ENCODE results near the gene ARHGAP45. TPM values are rescaled to one million over a fixed set of nuclear protein-coding genes. Genes with fewer than 3 reads are reported as not detected.
A peak's percentile ranks its signal among the peaks of the same experiment; 100 is the strongest.

Gene ARHGAP45
- total and polyA plus RNA-seq, 9 of the 15 experiments (the other 6 are each of a cell fraction or from before 2014, with no cell fraction given) = 0.08 to 22.1 (median 4.2) TPM

GRCh38 chr19:1073063-1073955, 6.3 kb downstream of the ARHGAP45 start (continued):
- peak in 1 of 2 experiments; percentile 43; a peak in 1 of 4 replicates for TF ChIP-seq RCOR1 (IDR thresholded peaks at IDR 0.05; ENCODE audit: borderline replicate concordance in 1 of 2, low read depth in 2 of 2, low read length in 2 of 2)
- peak; percentile 23 for TF ChIP-seq RBBP5 (IDR thresholded peaks at IDR 0.05; ENCODE audit: borderline replicate concordance, insufficient read depth, low read length, poor library complexity, severe bottlenecking)
- TF ChIP-seq HNRNPK (IDR thresholded peaks at IDR 0.05; ENCODE audit: low read depth, low read length, poor library complexity, severe bottlenecking) = no peak
- TF ChIP-seq PHF21A (IDR thresholded peaks at IDR 0.05; ENCODE audit: borderline replicate concordance, low read depth) = no peak
- TF ChIP-seq L3MBTL2 (IDR thresholded peaks at IDR 0.05) = peak; percentile 75
- TF ChIP-seq RREB1 (CRISPR knock-in tag; IDR thresholded peaks at IDR 0.05) = no peak; the same call in 1 of the 2 replicates
- TF ChIP-seq FOXK2 (conservative IDR thresholded peaks at IDR 0.05 in 1 of 2, IDR thresholded peaks at IDR 0.05 in 1 of 2; ENCODE audit: low read depth in 2 of 2) = peak in 1 of 2 experiments; percentile 60; a peak in 2 of 4 replicates
- no peak for TF ChIP-seq HDAC3 (IDR thresholded peaks at IDR 0.05; ENCODE audit: borderline replicate concordance, partially characterized antibody)
- TF ChIP-seq E2F6 (IDR thresholded peaks at IDR 0.05; ENCODE audit: borderline replicate concordance in 1 of 2, extremely low read depth in 1 of 2, insufficient read depth in 1 of 2, insufficient read length in 1 of 2, low read depth in 1 of 2, low read length in 1 of 2, poor library complexity in 1 of 2, severe bottlenecking in 1 of 2) = peak in 1 of 2 experiments; percentile 50
- peak; percentile 36 for TF ChIP-seq HMGN3 (IDR thresholded peaks at IDR 0.05; ENCODE audit: borderline replicate concordance, extremely low read depth, insufficient read length, low read depth, low read length)
- TF ChIP-seq NRF1 (conservative IDR thresholded peaks at IDR 0.05 in 1 of 2, IDR thresholded peaks at IDR 0.05 in 1 of 2) = no peak
- TF ChIP-seq NR2C1 (IDR thresholded peaks at IDR 0.05) = peak; percentile 91
- TF ChIP-seq NR2C1 (tag; IDR thresholded peaks at IDR 0.05) = peak; percentile 93
- TF ChIP-seq CTBP1 (IDR thresholded peaks at IDR 0.05; ENCODE audit: borderline replicate concordance) = peak; percentile 65; the same call in 1 of the 2 replicates
- TF ChIP-seq HDAC1 (IDR thresholded peaks at IDR 0.05) = 0 out of 4 replicates have a peak, but pooled peaks of 1 of the 2 experiments have one; percentile 70
- no peak for TF ChIP-seq FIP1L1 (IDR thresholded peaks at IDR 0.05; ENCODE audit: low read depth, low read length, poor library complexity, severe bottlenecking)
- TF ChIP-seq ZKSCAN3 (CRISPR knock-in tag; IDR thresholded peaks at IDR 0.05) = no peak
- no peak for TF ChIP-seq HDAC6 (IDR thresholded peaks at IDR 0.05; ENCODE audit: low read depth, low read length)
